HG03045 (cell line): ENCODE data around the gene HECW1.
"Not testable (repeated sequence)": the region's sequence is repeated elsewhere in the genome, so short reads cannot be mapped to it uniquely, and the experiment has no call there.

Experiments used
- ATAC-seq: cut with Tn5 transposase; IDR thresholded peaks from one replicate; pipeline ENCODE4 v1.9.1; 2021; ENCODE audit warnings: mild to moderate bottlenecking, moderate library complexity; ENCODE audit not compliant: unreplicated experiment

Gene HECW1

GRCh38 chr7:43201912-43202311 lies 89.5 kb downstream of the HECW1 start:
- ATAC-seq = no peak

DNA sequence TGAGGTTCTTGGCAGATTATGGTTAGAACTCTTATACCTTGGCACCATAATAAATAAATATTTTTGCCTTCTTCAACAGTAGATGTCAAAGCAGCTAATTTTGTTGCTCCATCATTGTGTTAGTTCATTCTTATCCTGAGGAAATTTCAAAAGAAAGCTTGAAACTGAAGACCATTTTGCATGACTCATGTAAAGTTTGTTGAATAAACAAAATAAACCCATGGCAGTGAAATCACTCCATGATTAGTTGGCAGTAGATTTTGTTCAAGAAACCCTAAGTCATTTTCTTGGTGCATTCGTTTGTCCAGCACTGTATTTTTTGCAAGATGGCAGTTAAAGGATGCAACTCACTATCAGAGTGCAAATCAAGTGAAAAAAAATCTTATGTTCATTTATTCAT lies 91.6 kb downstream of the HECW1 start:
- no peak for ATAC-seq

- ATAC-seq = no peak
Measured at GRCh38 chr7:43205171-43205795, 92.8 kb downstream of the HECW1 start.

DNA sequence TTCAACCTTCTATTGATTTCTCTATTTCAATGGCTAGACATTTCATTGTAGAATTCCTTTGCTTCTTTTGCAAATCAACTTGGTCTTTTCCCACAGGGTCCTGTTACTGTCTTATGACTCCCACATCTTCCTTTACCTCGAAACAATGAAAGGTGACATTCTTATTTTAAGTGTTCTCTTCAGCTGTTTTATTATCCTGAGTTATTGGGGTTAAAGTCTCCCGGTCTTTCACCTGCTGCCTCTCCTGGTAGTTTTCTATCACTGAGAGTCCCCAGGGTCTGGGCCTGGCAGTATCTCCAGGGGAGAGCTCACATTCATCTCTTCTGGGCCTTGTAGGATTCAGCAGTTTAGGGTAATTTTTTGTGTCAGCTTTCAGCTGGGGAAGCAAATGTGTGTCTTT lies 95.8 kb downstream of the HECW1 start:
- ATAC-seq = no peak

DNA sequence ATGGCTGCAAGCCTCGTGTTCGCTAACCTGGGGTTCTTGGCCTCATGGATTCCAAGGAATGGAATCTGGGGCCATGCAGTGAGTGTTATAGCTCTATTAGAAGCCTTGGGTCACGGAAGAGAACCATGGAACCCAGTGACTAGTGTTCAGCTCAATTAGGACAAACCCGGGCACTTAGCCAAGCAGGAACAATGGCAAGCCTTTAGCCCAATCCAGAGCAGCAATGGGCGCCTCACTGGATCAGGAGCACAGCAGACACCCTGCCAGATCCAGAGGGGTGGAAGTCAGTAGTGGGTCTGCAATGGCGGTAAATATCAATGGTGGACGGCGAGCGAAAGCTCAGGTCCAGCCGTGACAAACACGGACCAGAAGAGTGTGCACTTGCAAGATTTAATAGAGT lies 98.1 kb downstream of the HECW1 start:
- ATAC-seq = not testable (repeated sequence)

DNA sequence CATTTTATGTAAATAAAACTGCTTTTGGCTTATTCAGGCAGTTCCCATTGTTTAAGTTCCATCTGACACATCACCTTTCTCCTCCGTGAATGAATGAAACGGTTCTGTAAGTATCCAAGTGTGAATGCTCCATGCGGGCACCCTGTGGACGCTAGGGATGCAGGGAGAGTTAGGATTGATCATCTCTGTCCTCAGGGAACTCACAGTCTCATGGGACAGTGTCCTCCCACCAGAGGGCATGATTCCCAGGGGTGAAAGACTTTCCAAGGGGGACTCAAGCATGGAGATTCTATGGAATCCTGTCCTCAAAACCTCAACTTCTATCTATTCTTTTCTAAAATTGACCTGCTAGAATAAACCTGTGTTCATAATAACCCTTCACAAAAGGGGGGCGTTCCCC lies 98.8 kb downstream of the HECW1 start:
- no peak for ATAC-seq

DNA sequence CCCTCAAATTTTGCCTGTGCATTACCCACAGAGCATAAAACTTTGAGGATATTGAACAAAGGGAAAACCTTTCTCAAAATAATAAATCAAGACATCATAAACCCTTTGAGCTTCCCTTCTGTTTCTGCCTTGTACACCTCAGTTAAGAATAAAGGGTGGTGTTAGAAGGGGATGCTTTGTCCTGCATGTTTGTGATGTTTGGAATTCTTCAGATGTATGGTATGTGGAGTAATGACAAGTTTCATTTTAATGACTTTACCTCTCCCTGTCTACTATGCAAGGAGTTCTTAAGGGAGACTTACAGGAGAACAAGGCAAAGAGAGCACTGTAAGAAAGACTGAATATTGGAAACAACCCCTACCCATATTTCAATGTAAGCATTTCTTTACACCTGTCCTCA lies 99.2 kb downstream of the HECW1 start:
- no peak for ATAC-seq

DNA sequence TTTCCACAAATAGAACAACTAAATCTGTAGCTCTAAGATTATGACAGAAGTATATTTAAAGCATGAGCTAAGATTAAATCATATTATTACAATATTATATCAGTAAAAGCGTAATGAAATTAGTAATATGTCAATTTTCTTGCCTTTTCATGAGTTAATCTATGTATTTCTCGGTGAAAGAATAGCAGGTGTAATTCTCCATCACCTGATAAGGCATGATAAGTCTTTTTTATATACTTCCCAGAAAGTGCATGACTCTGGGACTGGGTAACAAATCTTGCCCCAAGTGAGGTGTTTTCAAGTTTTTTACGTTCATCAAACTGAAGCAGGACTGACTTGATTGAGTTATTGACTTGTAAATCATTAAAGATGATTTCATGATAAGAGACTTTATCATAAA lies 100.5 kb downstream of the HECW1 start:
- no peak for ATAC-seq

GRCh38 chr7:43215061-43215460 lies 102.6 kb downstream of the HECW1 start:
- no peak for ATAC-seq

- no peak for ATAC-seq
Measured at GRCh38 chr7:43217055-43217454, 104.6 kb downstream of the HECW1 start.

DNA sequence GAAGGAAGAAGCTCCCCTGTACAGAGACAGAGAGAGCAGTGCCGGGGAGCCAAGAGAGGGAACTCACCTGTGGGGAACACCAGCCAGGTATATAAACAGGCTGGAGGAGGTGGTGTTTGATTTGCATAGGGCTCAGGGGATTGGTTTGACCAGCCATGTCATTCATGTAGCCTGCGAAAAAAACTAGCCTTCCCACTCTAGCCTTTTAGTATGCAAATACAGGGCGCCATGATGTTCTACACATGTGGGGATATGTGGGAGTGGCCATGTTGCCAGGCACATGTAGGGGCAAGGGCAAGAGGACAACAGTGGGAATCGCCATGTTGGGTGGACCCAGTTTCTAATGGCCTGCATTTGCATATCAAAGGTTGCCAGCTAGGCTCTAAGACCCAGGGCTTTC lies 106.5 kb downstream of the HECW1 start:
- ATAC-seq = not testable (repeated sequence)

DNA sequence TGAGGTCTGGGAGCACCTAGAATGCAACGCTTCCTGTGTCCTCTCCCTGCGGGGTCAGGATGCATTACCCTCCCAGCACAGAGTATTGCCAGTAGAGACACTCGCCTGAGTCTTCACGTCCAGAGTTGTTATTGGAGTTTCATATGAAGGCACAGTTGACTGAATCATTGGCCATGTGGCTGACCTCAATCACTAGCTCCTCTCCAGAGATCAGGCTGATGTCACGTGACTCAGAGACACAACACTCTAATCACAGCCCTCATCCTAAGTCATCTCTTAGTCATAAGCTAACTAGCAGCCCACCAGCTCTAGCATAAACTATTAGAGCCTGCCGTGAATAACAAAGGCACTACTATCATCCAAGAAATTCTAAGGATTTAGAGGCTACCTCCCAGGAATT lies 107.8 kb downstream of the HECW1 start:
- ATAC-seq = no peak

- ATAC-seq = no peak
Measured at GRCh38 chr7:43220742-43221141, 108.3 kb downstream of the HECW1 start.

- no peak for ATAC-seq
Measured at GRCh38 chr7:43229801-43230200, 117.4 kb downstream of the HECW1 start.

DNA sequence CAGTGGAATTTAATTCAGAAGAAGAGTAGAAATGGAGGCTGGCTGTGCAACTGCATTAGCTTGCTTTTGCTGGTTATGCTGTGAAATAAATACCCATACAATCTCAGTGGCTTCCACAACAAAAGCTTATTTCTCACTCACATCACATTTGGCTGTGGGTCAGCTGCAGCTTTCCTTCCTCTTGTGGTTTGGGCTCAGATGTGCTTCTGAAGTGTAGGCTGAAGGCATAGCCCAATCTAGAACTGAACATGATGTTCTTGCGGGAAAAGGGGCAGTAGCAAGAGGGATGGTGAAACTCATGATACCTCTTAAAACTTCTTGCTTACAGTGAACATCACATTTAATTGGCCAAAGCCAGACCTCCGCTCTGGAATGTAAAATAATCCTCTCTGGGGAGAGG lies 119.9 kb downstream of the HECW1 start:
- ATAC-seq = no peak

GRCh38 chr7:43234073-43234472 lies 121.6 kb downstream of the HECW1 start:
- no peak for ATAC-seq

DNA sequence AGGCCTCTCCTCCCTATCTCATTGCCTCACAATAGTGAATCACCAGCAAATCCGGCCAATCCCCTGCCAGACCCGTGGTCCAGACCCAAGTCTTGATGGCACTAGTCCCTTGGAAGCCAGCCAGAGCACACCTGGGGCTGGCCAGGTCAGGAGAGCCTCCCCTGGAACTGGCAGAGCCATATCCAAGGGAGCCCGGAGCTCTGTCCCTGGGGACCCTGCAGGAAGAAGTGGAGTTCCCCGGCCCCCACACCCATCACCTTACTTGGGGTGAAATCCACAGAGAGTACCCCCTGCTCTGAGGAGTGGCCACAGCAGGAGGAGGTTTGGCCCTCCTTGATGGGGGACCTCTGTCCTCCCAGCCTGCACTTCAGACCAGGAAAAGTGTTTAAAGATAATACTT lies 122.5 kb downstream of the HECW1 start:
- no peak for ATAC-seq

- no peak for ATAC-seq
Measured at GRCh38 chr7:43240565-43240964, 128.1 kb downstream of the HECW1 start.

DNA sequence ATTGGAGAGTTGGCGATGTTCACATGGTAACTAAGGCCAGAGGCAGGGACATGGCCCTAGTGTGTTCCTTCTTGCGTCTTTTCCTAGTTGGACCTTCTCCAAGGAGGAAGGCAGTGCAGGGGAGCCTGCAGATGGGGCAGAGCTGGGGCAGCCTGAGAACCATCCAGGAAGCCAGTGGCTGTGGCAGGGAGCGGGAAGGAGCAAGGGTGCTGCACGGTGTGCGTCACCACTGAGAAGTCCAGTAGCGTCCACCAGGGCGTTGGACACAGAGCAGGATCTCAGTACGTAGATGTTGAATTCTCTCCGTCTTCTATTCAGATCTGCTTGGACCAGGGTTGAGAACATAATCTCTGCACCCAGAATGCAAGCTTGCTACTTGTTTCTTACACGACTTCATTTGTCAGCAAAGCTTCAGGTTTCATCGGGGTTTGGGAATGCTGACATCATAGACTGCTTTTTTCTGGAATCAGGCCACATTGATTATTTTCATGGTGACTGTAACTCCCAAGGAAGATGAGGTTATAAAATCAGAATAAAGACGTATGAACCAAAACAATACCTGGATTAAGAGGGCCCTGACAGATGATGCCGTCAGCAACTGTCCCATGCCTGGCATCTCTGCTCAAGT lies 130.3 kb downstream of the HECW1 start:
- no peak for ATAC-seq

- no peak for ATAC-seq
Measured at GRCh38 chr7:43244232-43244631, 131.8 kb downstream of the HECW1 start.

- ATAC-seq = no peak
Measured at GRCh38 chr7:43244784-43245183, 132.3 kb downstream of the HECW1 start.

DNA sequence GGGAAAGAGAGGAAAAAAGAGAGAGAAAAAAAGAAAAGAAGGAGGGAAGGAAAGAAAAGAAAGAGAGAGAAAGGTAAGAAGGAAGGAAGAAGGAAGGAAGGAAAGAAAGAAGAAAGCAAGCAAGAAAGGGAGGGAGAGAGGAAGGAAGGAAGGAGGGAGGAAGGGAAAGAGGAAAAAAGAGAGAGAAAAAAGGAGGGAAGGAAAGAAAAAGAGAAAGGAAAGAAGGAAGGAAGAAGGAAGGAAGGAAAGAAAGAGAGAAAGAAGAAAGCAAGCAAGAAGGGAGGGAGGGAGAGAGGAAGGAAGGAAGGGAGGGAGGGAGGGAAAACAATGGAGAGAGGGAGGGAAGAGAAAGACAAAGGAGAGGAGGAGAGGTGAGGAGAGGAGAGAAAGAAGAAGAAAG lies 135.3 kb downstream of the HECW1 start:
- no peak for ATAC-seq

DNA sequence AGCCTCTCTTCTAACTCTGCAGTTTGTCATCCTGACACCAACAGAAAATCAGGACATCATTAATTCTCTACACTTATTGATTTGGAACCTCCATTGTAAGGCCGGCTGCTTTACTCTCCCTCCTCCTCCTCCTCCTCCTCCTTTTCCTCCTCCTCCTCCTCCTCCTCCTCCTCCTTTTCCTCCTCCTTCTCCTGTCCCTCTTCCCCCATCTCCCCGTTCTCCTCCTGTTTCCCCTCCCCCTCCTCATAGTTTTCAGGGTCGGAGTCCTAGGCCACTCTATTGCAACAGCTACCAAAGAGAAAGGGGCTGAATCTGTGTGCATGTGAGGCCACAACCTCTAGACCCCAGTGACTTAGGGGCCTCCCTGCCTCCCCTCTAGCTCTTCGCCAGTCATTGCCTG lies 136.1 kb downstream of the HECW1 start:
- no peak for ATAC-seq
